HS-27A (cell line): ENCODE data around the gene PITX2.

Experiments
- DNase-seq: peaks from one replicate; pipeline ENCODE4 v3.0.0-alpha.2; 2012; ENCODE audit warnings: low read depth, missing footprints

PITX2 gene

GRCh38 chr4:110623718-110624397, 981 bp upstream of the PITX2 start:
- DNase-seq, result no peak

GRCh38 chr4:110621839-110622751, 782 bp downstream of the PITX2 start:
- no peak for DNase-seq

GRCh38 chr4:110621328-110621812, 1.5 kb downstream of the PITX2 start:
- no peak for DNase-seq

- no peak for DNase-seq
Measured at GRCh38 chr4:110620691-110621327, 2.1 kb downstream of the PITX2 start.

GRCh38 chr4:110620322-110620690, 2.6 kb downstream of the PITX2 start:
- no peak for DNase-seq

- DNase-seq, result no peak
Measured at GRCh38 chr4:110619463-110620247, 3.2 kb downstream of the PITX2 start.

- no peak for DNase-seq
Measured at GRCh38 chr4:110618581-110619462, 4.1 kb downstream of the PITX2 start.

GRCh38 chr4:110617646-110618580, 5.0 kb downstream of the PITX2 start:
- no peak for DNase-seq

- DNase-seq, result no peak
Measured at GRCh38 chr4:110617075-110617640, 5.7 kb downstream of the PITX2 start.

GRCh38 chr4:110616238-110617074, 6.4 kb downstream of the PITX2 start:
- no peak for DNase-seq

GRCh38 chr4:110615353-110616237, 7.3 kb downstream of the PITX2 start:
- DNase-seq, result no peak

- no peak for DNase-seq
Measured at GRCh38 chr4:110614976-110615352, 7.9 kb downstream of the PITX2 start.

GRCh38 chr4:110614173-110614963, 8.5 kb downstream of the PITX2 start:
- no peak for DNase-seq

- DNase-seq, result no peak
Measured at GRCh38 chr4:110613745-110614144, 9.1 kb downstream of the PITX2 start.

- DNase-seq, result no peak
Measured at GRCh38 chr4:110612631-110613269, 10.1 kb downstream of the PITX2 start.

- no peak for DNase-seq
Measured at GRCh38 chr4:110611968-110612447, 10.9 kb downstream of the PITX2 start.
